Testis (tissue), 3 donors: ENCODE data around the gene KRT7. TPM values are rescaled to one million over a fixed set of nuclear protein-coding genes. Genes with fewer than 3 reads are reported as not detected.

ENCODE experiments used
- DNase-seq: peaks from one replicate; pipeline ENCODE4 v3.0.0-alpha.2; 2019
- H3K27ac ChIP-seq, 2 donors: fragments of 200-600 bp; sonication (generic); one replicate each; pipeline ENCODE4 v1.5.1; 2019
- H3K27me3 ChIP-seq: fragments of 200-600 bp; sonication (generic); one replicate; pipeline ENCODE4 v1.5.1; 2019
- H3K36me3 ChIP-seq: fragments of 200-600 bp; sonication (generic); one replicate; pipeline ENCODE4 v1.5.1; 2017; ENCODE audit warnings: low read depth; ENCODE audit errors: missing control alignments
- H3K4me1 ChIP-seq: fragments of 200-600 bp; sonication (generic); one replicate; pipeline ENCODE4 v1.5.1; 2019
- H3K4me3 ChIP-seq, 2 donors: fragments of 200-600 bp; sonication (generic); one replicate each; pipeline ENCODE4 v1.5.1; 2017 to 2019
- H3K9me3 ChIP-seq: fragments of 200-600 bp; sonication (generic); one replicate; pipeline ENCODE4 v1.5.1; 2017
- POLR2A ChIP-seq: fragments of 450-650 bp; IDR thresholded peaks from one replicate; pipeline ENCODE4 v1.6.1; 2017; ENCODE audit warnings: antibody characterized with exemption, mild to moderate bottlenecking, moderate library complexity
- WGBS, 2 donors: methylation state at CpG; one replicate each; pipeline ENCODE4 v1.1.5; 2018; 5-methylcytosine and 5-hydroxymethylcytosine counted together
- intact Hi-C: fragments of 100-400 bp; cut with DNase I; formaldehyde crosslinking; loops from one replicate; pipeline ENCODE4 v1.15.1; 2023; ENCODE audit warnings: low total_unique reads
- polyA plus RNA-seq: library from polyadenylated mRNA; stranded (reverse); fragments of 350-450 nt; fragmentation: Illumina TruSeq; extraction: RNeasy Lipid Tissue Mini Kit (QIAGEN cat#74804); gene quantifications from one replicate; pipeline ENCODE4 v1.2.3, GENCODE V29; 2014; ENCODE audit warnings: low read depth, low replicate concordance; ENCODE audit not compliant: insufficient read depth
- total RNA-seq, 2 donors: library from RNA; depleted of rRNA; stranded (reverse); fragments of >200 nt; gene quantifications; one replicate each; pipeline ENCODE4 v1.2.3, GENCODE V29; 2016
- TF ChIP-seq, protein P1 (sequence below), 3 experiments: fragments of 450-650 bp in 2 of 3; fragments of 200-600 bp in 1 of 3; sonication (generic) in 1 of 3; IDR thresholded peaks; one replicate each; pipeline ENCODE4 v1.5.1; 2016 to 2019; ENCODE audit warnings: antibody characterized with exemption in 3 of 3, mild to moderate bottlenecking in 2 of 3, moderate library complexity in 1 of 3

Gene KRT7
- total and polyA plus RNA-seq, 3 donors from 2014 or later: 3.3 to 19.3 (median 6.9) TPM

DNA sequence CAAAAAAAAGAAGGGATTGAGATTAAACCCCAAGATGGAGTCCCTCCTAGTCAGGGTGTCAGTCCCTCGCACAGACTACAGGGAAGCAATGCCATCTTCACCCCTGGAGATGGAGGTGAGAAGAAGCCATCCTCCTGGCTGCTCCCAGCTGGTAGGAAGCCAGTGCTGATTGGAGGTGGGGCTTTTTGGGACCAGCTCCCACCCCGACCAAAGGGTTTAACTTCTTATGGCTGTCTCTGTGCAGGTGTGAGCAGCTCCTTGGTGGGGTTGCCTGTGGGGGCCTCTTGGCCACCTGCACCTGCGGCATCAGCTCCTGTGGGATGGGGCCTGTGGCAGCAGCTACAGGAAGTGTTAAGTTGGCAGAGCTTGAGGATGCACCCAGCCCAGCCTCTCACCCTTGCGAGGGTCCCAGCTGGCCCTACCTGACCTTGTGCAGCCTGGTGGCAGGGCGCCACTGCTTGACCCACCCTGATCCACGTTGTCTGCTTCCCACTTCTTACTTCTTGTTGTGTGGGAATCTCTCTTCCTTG lies 37.6 kb downstream of the KRT7 start:
- no peak for TF ChIP-seq POLR2A
- TF ChIP-seq, protein P1, sequence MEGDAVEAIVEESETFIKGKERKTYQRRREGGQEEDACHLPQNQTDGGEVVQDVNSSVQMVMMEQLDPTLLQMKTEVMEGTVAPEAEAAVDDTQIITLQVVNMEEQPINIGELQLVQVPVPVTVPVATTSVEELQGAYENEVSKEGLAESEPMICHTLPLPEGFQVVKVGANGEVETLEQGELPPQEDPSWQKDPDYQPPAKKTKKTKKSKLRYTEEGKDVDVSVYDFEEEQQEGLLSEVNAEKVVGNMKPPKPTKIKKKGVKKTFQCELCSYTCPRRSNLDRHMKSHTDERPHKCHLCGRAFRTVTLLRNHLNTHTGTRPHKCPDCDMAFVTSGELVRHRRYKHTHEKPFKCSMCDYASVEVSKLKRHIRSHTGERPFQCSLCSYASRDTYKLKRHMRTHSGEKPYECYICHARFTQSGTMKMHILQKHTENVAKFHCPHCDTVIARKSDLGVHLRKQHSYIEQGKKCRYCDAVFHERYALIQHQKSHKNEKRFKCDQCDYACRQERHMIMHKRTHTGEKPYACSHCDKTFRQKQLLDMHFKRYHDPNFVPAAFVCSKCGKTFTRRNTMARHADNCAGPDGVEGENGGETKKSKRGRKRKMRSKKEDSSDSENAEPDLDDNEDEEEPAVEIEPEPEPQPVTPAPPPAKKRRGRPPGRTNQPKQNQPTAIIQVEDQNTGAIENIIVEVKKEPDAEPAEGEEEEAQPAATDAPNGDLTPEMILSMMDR (IDR thresholded peaks at IDR 0.05): no peak
- H3K27me3 ChIP-seq: no peaks in the 10 kb centered on the region
- no peak for DNase-seq
- intact Hi-C loops: no loop called here
- H3K4me1 ChIP-seq: no peaks in the 10 kb centered on the region
- 87 to 92% methylated on average over 4 to 6 of the region's 6 CpGs for WGBS, 2 donors
- H3K27ac ChIP-seq: no peak overlapping the region
- no peak overlapping the region for H3K4me3 ChIP-seq
- H3K9me3 ChIP-seq: no peaks in the 10 kb centered on the region
- H3K36me3 ChIP-seq: no peaks in the 10 kb centered on the region

DNA sequence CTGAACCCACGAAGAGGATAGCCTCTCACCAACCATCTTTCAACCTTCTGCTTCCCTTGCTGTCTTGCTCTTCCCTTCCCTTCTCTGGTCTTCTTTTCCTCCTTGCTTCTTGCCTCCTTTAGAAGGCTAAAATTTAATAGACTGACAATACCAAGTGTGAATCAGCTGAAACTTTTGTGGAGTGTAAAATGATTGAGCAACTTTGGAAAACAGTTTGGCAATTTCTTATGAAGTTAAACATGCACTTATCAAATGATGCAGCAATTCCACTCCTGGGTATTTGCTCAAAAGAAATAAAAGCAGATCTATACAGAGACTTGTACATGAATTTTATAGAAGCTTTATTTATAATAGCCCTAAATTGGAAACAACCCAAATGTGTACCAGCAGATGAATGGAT lies 38.1 kb downstream of the KRT7 start:
- Histone ChIP-seq H3K27me3 (no peaks in the 10 kb centered on the region), H3K9me3 (no peaks in the 10 kb centered on the region), H3K36me3 (no peaks in the 10 kb centered on the region), H3K4me1 (no peaks in the 10 kb centered on the region), H3K27ac (no peak overlapping the region), H3K4me3 (no peak overlapping the region)
- TF ChIP-seq, protein P1 (IDR thresholded peaks at IDR 0.05): no peak
- TF ChIP-seq POLR2A: no peak
- WGBS, 2 donors: 91 to 92% methylated on average over 1 of the region's 1 CpG
- DNase-seq: no peak
- intact Hi-C loops: no loop called here

DNA sequence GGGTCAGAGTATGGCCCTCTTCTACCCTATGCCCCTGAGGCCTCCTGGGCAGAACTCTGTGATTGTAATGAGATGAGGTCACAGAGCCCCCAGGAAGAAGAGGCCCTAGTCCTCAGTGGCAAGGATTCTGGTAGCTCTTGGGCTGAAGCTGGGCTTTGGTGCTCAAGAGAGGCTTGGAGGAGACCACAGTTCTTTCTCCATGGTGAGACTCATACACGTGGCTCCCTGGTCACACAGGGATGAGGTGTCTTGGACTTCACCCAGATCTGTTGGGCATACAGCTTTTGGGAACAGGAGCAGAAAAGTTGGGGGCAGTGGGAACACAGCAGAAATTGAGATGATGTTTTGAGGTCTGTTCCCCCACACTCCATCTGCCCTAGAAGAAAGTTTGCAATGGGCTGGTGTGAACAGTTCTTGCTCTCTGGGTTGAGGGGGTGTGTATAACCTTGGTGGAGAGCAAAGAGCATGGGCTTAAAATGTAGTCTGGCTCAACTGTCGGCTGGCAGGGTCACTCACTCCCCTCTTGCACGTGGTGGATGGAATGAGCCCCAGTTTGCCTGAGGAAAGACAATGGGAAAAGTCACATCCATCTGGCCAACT lies 41.6 kb downstream of the KRT7 start, which contains the start of gene KRT86:
Gene KRT86, plus strand, starts transcription at position 125 of the 600 bp plus-strand sequence. CDS start 27,272 bp downstream, outside the sequence.
- intact Hi-C loops: no loop called here
- DNase-seq: no peak
- H3K9me3 ChIP-seq: no peaks in the 10 kb centered on the region

DNA sequence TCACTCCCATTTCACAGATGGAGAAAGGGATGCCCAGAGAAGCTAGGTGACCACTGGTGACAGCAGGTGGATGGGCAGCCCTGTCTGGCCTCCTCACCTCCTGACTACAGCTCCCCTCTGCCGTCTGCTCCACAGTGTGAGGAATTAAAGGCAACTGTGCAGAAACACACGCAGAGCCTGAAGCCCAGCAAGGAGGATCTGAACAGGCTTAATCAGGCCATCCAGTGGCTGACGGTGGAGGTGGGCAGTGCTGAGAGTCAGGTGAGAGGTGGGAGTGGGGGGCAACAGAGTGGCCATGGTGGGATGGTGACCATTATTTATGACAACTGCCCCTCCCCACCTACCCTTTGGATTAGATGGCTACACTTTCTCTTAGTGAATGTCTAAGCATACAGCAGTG lies 42.6 kb downstream of the KRT7 start:
- DNase-seq: no peak
- Histone ChIP-seq H3K4me1 (no peaks in the 10 kb centered on the region), H3K36me3 (no peaks in the 10 kb centered on the region), H3K4me3 (no peak overlapping the region), H3K27ac (no peak overlapping the region), H3K27me3 (no peaks in the 10 kb centered on the region), H3K9me3 (no peaks in the 10 kb centered on the region)
- intact Hi-C loops: no loop called here
- no peak for TF ChIP-seq POLR2A
- TF ChIP-seq, protein P1 (IDR thresholded peaks at IDR 0.05): no peak
- 78 to 88% methylated on average over 3 of the region's 3 CpGs for WGBS, 2 donors

More for the DNA sequence above, 41.6 kb downstream of the KRT7 start, which contains the start of gene KRT86:
- Histone ChIP-seq H3K27ac (no peak within 1 kb of the TSS), H3K36me3 (no peaks in the 10 kb centered on the region), H3K4me1 (no peaks in the 10 kb centered on the region), H3K27me3 (no peaks in the 10 kb centered on the region), H3K4me3 (no peak within 1 kb of the TSS)
- TF ChIP-seq POLR2A: no peak
- 63 to 77% methylated on average over 3 of the region's 3 CpGs for WGBS, 2 donors

DNA sequence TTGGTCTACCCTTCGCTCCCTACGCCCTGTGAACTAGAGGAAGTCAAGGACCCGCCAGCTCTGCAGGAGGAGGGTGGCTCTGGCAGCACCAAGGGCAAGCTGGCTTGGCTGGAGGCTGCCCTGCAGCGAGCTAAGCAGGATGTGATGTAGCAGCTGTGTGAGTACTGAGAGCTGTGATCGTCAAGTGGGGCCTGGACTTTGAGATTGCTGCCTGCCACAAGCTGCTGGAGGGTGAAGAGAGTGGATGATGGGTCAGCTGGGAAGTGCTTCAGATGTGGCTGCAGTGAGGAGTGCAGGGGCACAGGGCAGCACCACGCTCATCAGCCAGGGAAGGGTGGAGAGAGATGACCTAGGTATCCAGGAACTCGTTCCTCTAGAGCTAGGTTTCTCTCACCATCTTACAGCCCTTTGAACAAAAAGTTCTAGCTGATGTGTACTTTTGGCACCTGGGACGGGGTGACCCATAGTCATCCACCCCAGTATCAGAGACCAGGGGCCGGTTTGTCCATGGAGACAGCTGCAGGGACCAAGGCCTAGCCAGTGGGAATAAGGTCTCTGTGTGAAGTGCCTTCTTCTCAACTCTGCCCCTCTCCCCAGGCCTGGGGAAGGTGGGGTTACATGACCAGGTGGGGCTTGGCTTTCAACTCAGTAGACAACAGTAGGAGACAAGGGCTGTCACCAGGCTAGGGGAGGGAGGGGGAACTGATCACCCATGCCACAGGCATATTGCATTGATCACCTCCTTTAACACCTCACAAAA lies 44.6 kb downstream of the KRT7 start:
- H3K27me3 ChIP-seq: no peaks in the 10 kb centered on the region
- H3K9me3 ChIP-seq: no peaks in the 10 kb centered on the region
- no peak overlapping the region for H3K4me3 ChIP-seq
- intact Hi-C loops: no loop called here
- H3K27ac ChIP-seq: no peak overlapping the region
- no peak for TF ChIP-seq POLR2A
- TF ChIP-seq, protein P1 (IDR thresholded peaks at IDR 0.05): no peak
- WGBS, 2 donors: 89 to 91% methylated on average over 7 to 9 of the region's 9 CpGs
- no peaks in the 10 kb centered on the region for H3K36me3 ChIP-seq
- no peaks in the 10 kb centered on the region for H3K4me1 ChIP-seq
- DNase-seq: no peak
